Measurements from ENCODE around the gene BDKRB2.

DNA sequence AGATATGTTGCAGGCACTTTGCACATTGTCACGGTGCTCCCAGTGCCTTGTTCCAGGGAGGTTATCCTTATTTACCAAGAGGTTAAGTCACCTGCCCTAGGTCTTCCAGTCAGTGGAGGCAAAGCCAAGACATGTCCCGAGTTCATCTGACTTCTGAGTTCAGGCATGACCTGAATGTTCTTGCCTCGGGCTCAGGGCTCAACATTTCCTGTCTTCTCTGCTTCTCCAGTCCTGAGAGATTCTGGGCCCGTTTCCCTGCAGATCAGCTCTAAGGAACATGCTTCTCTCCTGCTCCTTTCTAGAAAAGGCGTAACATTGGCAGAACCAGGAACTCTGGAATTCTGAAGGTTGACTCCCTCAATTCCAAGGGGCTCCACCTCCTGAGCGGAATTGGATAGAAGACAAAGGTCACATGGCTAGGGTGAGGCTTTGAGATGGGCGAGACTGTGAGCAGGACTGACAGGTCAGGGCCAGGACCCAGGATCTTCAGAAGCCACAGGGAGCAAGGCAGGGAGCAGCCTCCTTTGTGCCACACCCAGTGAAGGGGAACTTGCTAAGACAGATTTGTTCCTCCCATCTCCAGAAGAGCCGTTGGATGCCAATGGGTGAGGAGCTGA, 19.9 kb downstream of the BDKRB2 start:
- TF ChIP-seq, protein P1, sequence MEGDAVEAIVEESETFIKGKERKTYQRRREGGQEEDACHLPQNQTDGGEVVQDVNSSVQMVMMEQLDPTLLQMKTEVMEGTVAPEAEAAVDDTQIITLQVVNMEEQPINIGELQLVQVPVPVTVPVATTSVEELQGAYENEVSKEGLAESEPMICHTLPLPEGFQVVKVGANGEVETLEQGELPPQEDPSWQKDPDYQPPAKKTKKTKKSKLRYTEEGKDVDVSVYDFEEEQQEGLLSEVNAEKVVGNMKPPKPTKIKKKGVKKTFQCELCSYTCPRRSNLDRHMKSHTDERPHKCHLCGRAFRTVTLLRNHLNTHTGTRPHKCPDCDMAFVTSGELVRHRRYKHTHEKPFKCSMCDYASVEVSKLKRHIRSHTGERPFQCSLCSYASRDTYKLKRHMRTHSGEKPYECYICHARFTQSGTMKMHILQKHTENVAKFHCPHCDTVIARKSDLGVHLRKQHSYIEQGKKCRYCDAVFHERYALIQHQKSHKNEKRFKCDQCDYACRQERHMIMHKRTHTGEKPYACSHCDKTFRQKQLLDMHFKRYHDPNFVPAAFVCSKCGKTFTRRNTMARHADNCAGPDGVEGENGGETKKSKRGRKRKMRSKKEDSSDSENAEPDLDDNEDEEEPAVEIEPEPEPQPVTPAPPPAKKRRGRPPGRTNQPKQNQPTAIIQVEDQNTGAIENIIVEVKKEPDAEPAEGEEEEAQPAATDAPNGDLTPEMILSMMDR (conservative IDR thresholded peaks at IDR 0.05 in 1 of 2, IDR thresholded peaks at IDR 0.05 in 1 of 2; ENCODE audit: low read depth in 1 of 2, low read length in 2 of 2): no peak
- TF ChIP-seq EZH2 (IDR thresholded peaks at IDR 0.05; ENCODE audit: low read length, missing control alignments): no peak
